ENCODE results near the gene CLDN3. TPM values are rescaled to one million over a fixed set of nuclear protein-coding genes. Genes with fewer than 3 reads are reported as not detected.

The CLDN3 gene
- total RNA-seq, 4 donors from 2014 or later: 249 to 330 (median 288) TPM

DNA sequence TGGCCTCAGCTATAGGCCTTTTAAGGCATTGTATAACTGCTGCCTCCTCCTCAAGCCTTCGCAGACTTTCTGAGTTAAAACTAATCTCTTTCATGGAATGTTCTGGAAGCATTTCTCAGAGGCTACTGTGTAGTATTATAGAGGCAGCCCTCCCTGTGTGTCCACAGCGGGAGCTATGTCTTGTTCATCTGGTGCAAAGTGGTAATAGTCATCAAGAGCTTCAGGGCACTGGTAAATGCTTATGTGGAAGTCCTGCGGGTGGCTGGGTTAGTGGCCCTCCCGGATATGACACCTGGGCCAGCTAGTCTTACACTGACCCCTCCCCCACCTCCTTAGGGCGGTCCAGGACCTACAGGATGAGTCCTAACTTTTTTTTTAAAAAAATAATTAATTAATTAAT is 29.3 kb downstream of the CLDN3 start:
- WGBS, 2 donors: 79 to 80% methylated on average over 5 of the region's 5 CpGs
- DNase-seq: peak in 1 of 2 donors; percentile 45
- Histone ChIP-seq H3K4me1 (peaks cover 61 to 78% of the 10 kb centered on the region in 2 donors), H3K27ac (peak overlapping the region; percentile 98 to 100 (median 99)), H3K27me3 (no peaks in the 10 kb centered on the region), H3K4me3 (replicated peaks in 1 of 3) (no peak overlapping the region), H3K9me3 (no peaks in the 10 kb centered on the region), H3K36me3 (peaks cover 13 to 16% of the 10 kb centered on the region in 2 donors)
- intact Hi-C loops (cut with DNase I): loop anchor here (5.0 kb wide), 1 partner anchor 87 kb away; no protein-coding TSS in a partner anchor
- TF ChIP-seq, protein P1, sequence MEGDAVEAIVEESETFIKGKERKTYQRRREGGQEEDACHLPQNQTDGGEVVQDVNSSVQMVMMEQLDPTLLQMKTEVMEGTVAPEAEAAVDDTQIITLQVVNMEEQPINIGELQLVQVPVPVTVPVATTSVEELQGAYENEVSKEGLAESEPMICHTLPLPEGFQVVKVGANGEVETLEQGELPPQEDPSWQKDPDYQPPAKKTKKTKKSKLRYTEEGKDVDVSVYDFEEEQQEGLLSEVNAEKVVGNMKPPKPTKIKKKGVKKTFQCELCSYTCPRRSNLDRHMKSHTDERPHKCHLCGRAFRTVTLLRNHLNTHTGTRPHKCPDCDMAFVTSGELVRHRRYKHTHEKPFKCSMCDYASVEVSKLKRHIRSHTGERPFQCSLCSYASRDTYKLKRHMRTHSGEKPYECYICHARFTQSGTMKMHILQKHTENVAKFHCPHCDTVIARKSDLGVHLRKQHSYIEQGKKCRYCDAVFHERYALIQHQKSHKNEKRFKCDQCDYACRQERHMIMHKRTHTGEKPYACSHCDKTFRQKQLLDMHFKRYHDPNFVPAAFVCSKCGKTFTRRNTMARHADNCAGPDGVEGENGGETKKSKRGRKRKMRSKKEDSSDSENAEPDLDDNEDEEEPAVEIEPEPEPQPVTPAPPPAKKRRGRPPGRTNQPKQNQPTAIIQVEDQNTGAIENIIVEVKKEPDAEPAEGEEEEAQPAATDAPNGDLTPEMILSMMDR (IDR thresholded peaks at IDR 0.05): no peak
- TF ChIP-seq POLR2A (IDR thresholded peaks at IDR 0.05): no peak

DNA sequence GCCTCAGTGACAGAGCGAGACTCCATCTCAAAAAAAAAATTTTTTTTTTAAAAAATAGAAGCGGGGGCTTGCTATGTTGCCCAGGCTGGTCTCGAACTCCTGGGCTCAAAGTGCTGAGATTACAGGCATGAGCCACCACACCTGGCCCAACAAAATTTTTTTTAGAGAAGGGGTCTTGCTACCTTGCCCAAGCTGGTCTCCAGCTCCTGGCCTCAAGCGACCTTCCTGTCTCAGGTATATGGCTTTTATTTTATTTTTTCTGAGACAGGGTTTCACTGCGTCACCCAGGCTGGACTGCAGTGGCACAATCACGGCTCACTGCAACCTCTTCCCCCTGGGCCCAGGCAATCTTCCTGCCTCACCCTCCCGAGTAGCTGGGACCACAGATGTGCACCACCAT is 29.9 kb downstream of the CLDN3 start:
- WGBS, 2 donors: 90 to 95% methylated on average over 7 of the region's 7 CpGs
- Histone ChIP-seq H3K27ac (peak overlapping the region; percentile 98 to 100 (median 99)), H3K36me3 (peaks cover 17 to 18% of the 10 kb centered on the region in 2 donors), H3K4me1 (peaks cover 55 to 78% of the 10 kb centered on the region in 2 donors), H3K27me3 (no peaks in the 10 kb centered on the region), H3K9me3 (no peaks in the 10 kb centered on the region), H3K4me3 (replicated peaks in 1 of 3) (no peak overlapping the region)
- no peak for DNase-seq
- intact Hi-C loops (cut with DNase I): loop anchor here (5.0 kb wide), 1 partner anchor 87 kb away; no protein-coding TSS in a partner anchor
- TF ChIP-seq, protein P1 (IDR thresholded peaks at IDR 0.05): no peak
- TF ChIP-seq POLR2A (IDR thresholded peaks at IDR 0.05): no peak

DNA sequence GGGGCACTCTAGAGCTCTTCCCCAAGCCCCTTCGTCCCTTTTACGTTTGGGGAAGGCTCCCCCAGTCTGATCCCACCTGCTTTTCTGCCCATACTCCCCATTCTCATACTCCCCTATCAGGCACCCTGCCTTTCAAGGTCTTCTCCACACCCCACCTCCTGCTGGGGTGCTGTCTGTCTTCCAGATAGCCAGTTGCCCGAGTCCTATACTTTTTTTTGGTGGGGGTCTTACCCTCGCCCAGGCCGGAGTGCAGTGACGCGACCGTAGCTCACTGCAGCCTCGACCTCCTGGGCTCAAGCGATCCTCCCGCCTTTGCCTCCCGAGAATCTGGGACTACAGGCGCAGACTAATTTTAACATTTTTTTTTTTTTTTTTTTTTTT is 30.7 kb downstream of the CLDN3 start:
- Histone ChIP-seq H3K27me3 (no peaks in the 10 kb centered on the region), H3K4me3 (replicated peaks in 1 of 3) (peak overlapping the region; percentile 9 to 79 (median 56)), H3K27ac (peak overlapping the region; percentile 98 to 100 (median 99)), H3K36me3 (peaks cover 17 to 18% of the 10 kb centered on the region in 2 donors), H3K9me3 (no peaks in the 10 kb centered on the region), H3K4me1 (peaks cover 53 to 77% of the 10 kb centered on the region in 2 donors)
- TF ChIP-seq POLR2A (IDR thresholded peaks at IDR 0.05): no peak
- WGBS, 2 donors: 58 to 59% methylated on average over 13 of the region's 13 CpGs
- DNase-seq: no peak
- intact Hi-C loops (cut with DNase I): loop anchor here (5.0 kb wide), 1 partner anchor 113 kb away; no protein-coding TSS in a partner anchor

DNA sequence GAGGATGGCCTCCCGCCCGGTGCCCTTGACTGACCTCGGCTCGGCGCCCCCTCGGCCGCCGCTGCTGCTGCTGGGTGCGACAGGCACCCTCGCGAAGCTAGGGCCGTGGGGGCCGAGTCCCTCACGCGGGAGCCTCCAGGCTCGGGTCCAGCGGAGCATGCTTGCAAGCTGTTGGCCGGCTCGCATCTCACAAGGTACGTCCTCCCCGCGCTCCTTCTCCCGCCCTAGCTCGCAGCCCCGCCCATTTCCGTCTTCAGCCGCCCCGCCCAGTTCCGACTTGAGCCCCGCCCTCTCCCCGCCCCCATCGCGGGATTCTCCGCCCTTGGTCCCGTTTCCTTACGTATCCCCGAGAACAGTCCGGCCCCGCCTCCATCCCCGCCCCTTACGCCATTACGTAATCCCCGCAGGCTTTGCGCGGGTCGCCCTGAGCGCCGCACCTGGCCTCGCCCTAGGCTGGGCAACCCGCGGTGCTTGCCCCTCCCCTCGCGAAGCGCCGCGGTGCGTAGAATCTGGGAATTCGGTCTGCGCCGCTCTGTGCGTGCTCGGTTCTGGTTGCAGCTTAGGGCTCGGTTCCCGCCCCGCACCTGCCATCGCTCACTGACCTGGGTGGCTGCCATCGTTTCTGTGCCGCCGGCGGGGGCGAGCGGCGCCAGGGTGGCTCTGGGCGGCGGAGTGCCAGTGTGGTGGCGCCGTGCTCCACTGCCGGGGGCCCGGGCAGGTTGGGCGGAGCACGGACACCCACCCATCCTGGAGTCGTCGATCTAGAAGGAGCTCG is 31.3 kb downstream of the CLDN3 start, which contains the start of gene ABHD11:
TSS of gene ABHD11 (minus strand) at position 191 of the 775 bp plus-strand sequence. CDS start at position 159, 32 bp downstream.
- H3K4me3 ChIP-seq (replicated peaks in 1 of 3): peak within 1 kb of the TSS; percentile 61 to 87 (median 79)
- TF ChIP-seq, protein P1 (IDR thresholded peaks at IDR 0.05): no peak
- peak; percentile 91 to 98 for TF ChIP-seq POLR2A (IDR thresholded peaks at IDR 0.05)
- peaks cover 47 to 71% of the 10 kb centered on the region in 2 donors for H3K4me1 ChIP-seq
- no peaks in the 10 kb centered on the region for H3K27me3 ChIP-seq
- 0 to 1% methylated on average over 50 to 51 of the region's 84 CpGs for WGBS, 2 donors
- H3K9me3 ChIP-seq: no peaks in the 10 kb centered on the region
- intact Hi-C loops (cut with DNase I): loop anchor here (5.0 kb wide), 1 partner anchor 114 kb away; no protein-coding TSS in a partner anchor
- DNase-seq: peak; percentile 97 to 98
- peak within 1 kb of the TSS; percentile 98 to 100 (median 99) for H3K27ac ChIP-seq
- peaks cover 17 to 18% of the 10 kb centered on the region in 2 donors for H3K36me3 ChIP-seq

DNA sequence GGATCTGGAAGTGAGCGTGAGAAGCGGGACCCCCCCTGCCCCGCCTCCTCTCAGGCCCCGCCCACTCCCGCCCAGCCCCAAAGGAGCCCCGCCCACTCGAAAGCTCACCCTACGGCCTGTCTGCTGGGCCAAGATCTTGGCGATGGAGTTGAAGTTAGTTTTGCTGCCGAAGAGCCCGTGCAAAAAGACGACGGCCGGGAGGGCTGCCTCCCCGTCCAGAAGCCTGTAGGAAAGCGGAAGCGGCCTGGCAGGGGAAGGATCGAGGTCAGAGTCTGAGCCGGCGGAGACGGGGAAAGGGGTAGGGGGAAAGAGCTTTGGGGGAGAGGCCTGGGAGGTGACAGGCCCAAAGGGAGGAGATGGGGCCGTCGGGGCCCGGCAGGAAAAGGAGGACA is 31.9 kb downstream of the CLDN3 start:
- Histone ChIP-seq H3K36me3 (peaks cover 17 to 18% of the 10 kb centered on the region in 2 donors), H3K27me3 (no peaks in the 10 kb centered on the region), H3K9me3 (no peaks in the 10 kb centered on the region), H3K27ac (peak overlapping the region; percentile 71 to 98 (median 72)), H3K4me1 (peaks cover 42 to 65% of the 10 kb centered on the region in 2 donors), H3K4me3 (replicated peaks in 1 of 3) (peak overlapping the region; percentile 61 to 87 (median 79))
- 0 to 3% methylated on average over 15 to 24 of the region's 24 CpGs for WGBS, 2 donors
- DNase-seq: peak; percentile 66 to 67
- TF ChIP-seq POLR2A (IDR thresholded peaks at IDR 0.05): no peak
- TF ChIP-seq, protein P1 (IDR thresholded peaks at IDR 0.05): no peak
- intact Hi-C loops (cut with DNase I): loop anchor here (5.0 kb wide), 1 partner anchor 114 kb away; no protein-coding TSS in a partner anchor
